Mucosa of rectum (tissue), 2 donors: ENCODE results near the gene SDE2.
"Not testable (repeated sequence)": the region's sequence is repeated elsewhere in the genome, so short reads cannot be mapped to it uniquely, and the experiment has no call there.

Source experiments
- H3K27ac ChIP-seq, 2 donors: one replicate each; pipeline ENCODE4 v1.7.0; 2013; ENCODE audit warnings: inconsistent platforms in 2 of 2, low read depth in 2 of 2, low read length in 2 of 2
- H3K27me3 ChIP-seq, 2 donors: one replicate each; pipeline ENCODE4 v1.7.0; 2013; ENCODE audit warnings: low read length in 2 of 2; ENCODE audit not compliant: control insufficient read depth in 2 of 2, insufficient read depth in 2 of 2
- H3K36me3 ChIP-seq, 2 donors: one replicate each; pipeline ENCODE4 v1.7.0; 2013; ENCODE audit warnings: low read length in 2 of 2; ENCODE audit not compliant: control insufficient read depth in 2 of 2, insufficient read depth in 2 of 2
- H3K4me1 ChIP-seq, 2 donors: one replicate each; pipeline ENCODE4 v1.7.0; 2013; ENCODE audit warnings: low read length in 2 of 2, mild to moderate bottlenecking in 1 of 2; ENCODE audit not compliant: control insufficient read depth in 2 of 2, insufficient read depth in 2 of 2
- H3K4me3 ChIP-seq, 2 donors: one replicate each; pipeline ENCODE4 v1.7.0; 2013; ENCODE audit warnings: low read length in 2 of 2
- H3K9ac ChIP-seq, 2 donors: one replicate each; pipeline ENCODE4 v1.7.0; 2013; ENCODE audit warnings: low read length in 2 of 2, low read depth in 1 of 2, mild to moderate bottlenecking in 1 of 2
- H3K9me3 ChIP-seq, 2 donors: one replicate each; pipeline ENCODE4 v1.7.0; 2013; ENCODE audit warnings: low read length in 2 of 2; ENCODE audit not compliant: control insufficient read depth in 2 of 2
- donor health status: healthy.
- donor health status: Normal muscosa, but diverticular disease.

The SDE2 gene

DNA sequence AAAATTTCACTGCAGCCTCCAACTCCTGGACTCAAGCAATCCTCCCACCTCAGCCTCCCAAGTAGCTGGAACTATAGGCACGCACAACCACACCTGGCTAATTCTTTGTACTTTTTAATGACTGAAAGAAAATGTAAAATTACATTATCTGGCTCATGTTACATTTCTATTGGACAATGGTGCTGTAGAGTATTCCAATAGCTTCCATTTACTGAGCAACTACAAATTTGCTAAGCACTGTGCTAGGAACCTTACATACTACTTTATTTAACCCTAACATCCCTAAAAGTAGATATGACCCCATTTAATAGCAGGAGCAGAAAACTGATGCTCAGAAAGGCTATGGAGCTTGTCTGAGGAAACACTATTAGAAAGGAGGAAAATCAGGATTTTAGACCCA is 19.7 kb downstream of the SDE2 start:
- Histone ChIP-seq H3K9ac (no peak overlapping the region), H3K9me3 (no peaks in the 10 kb centered on the region), H3K36me3 (peaks cover 7 to 13% of the 10 kb centered on the region in 2 donors), H3K27ac (peak overlapping the region in 1 of 2 donors; percentile 45), H3K4me3 (no peak overlapping the region), H3K27me3 (no peaks in the 10 kb centered on the region), H3K4me1 (peaks cover 7 to 14% of the 10 kb centered on the region in 2 donors)

DNA sequence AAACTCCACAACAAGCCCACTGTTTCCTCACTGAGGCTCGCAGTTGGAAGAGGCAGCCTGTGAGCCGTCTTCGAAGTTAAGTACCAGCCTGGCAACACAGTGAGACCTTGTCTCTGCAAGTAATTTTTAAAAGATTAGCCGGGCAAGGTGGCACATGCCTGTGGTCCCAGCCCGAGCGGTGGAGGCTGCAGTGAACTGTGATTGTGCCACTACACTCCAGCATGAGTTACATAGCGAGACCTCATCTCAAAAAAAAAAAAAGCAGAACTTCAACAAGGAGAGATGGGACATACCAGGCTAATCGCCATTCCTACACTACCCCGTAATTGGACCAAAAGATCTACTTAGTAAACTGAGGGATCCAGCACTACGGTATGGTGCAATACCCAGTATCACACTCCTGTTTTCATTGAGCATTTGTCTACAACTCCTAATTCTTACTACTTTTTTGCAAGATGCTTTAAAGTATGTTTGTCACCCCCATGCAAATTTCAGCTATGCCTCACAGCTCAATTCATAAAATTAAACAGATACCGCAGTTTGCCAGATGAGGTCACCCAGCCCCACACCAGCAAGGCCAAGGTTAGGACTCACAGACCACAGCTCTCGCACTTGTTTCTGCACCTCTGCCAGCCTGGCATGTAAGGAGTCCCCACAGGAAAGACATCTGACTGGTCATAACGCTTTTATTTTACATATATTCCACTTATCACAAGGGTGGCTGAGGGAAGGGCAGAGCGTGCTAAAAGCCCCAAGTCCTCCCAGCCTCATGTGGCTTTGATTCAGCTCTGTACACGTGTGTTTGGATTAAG is 21.0 kb downstream of the SDE2 start:
- no peak overlapping the region for H3K9ac ChIP-seq
- H3K27me3 ChIP-seq: no peaks in the 10 kb centered on the region
- peaks cover 7% of the 10 kb centered on the region in 2 donors for H3K36me3 ChIP-seq
- H3K4me1 ChIP-seq: peaks cover 8 to 14% of the 10 kb centered on the region in 2 donors
- no peaks in the 10 kb centered on the region for H3K9me3 ChIP-seq
- no peak overlapping the region for H3K4me3 ChIP-seq
- no peak overlapping the region for H3K27ac ChIP-seq

DNA sequence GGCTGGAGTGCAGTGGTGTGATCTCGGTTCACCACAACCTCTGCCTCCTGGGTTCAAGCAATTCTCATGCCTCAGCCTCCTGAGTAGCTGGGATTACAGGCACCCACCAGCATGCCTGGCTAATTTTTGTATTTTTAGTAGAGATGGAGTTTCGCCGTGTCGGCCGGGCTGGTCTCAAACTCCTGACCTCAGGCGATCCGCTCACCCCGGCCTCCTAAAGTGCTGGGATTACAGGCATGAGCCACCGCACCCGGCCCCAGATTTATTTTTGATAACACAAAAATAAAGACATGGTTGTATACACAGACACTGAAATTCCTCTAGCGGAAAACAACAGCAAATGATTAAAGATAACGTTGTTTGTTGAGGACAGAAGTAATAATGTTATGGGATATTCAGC is 24.0 kb downstream of the SDE2 start:
- not testable (repeated sequence) for H3K36me3 ChIP-seq, H3K27me3 ChIP-seq, H3K27ac ChIP-seq, H3K9ac ChIP-seq, H3K4me3 ChIP-seq, H3K9me3 ChIP-seq
- peaks cover 7 to 12% of the 10 kb centered on the region in 2 donors for H3K4me1 ChIP-seq

DNA sequence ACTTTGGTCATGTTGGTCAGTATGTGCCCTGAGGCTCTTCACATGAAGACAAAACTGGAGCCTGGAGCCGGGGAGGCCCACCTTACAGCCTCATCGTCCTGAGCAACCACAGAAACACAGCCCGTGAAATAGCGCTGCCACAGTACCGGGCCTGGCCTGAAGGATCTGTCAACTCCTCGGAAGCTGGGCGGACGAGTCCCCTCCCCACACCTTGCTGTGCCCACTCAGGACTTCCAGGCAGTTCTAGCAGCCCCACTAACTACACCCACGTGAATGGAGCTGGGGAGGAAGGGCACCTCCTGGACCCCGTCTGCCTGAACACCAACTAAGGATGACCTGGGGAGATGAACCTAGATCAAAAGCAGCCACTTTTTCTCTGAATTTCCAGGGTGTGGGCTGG is 24.7 kb downstream of the SDE2 start:
- Histone ChIP-seq H3K9ac (no peak overlapping the region), H3K36me3 (peaks cover 0 to under 1% of the 10 kb centered on the region in 2 donors), H3K27me3 (no peaks in the 10 kb centered on the region), H3K4me1 (peaks cover 4 to 7% of the 10 kb centered on the region in 2 donors), H3K27ac (no peak overlapping the region), H3K4me3 (no peak overlapping the region), H3K9me3 (no peaks in the 10 kb centered on the region)

DNA sequence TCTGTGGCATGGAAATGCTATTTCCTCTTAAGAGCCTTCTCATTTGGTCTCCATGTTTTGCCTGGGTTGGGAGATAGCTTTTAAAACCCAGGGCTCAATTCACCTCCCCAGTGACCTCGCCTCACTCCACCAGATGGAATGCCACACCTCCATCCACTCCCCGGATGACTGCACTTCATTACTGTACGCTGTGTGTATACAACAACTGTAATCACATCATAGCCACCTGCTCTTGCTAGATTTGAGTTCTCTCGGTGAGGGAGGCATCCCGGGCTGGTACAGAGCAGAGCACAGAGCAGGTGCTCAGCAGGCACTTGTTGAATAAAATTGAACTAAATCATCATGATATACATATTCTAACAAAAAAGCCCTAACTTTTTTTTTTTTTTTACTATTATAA is 26.0 kb downstream of the SDE2 start:
- no peak overlapping the region for H3K9ac ChIP-seq
- peaks cover 4 to 5% of the 10 kb centered on the region in 2 donors for H3K4me1 ChIP-seq
- no peaks in the 10 kb centered on the region for H3K27me3 ChIP-seq
- H3K4me3 ChIP-seq: no peak overlapping the region
- no peaks in the 10 kb centered on the region for H3K36me3 ChIP-seq
- no peaks in the 10 kb centered on the region for H3K9me3 ChIP-seq
- peak overlapping the region; percentile 65 to 67 for H3K27ac ChIP-seq

DNA sequence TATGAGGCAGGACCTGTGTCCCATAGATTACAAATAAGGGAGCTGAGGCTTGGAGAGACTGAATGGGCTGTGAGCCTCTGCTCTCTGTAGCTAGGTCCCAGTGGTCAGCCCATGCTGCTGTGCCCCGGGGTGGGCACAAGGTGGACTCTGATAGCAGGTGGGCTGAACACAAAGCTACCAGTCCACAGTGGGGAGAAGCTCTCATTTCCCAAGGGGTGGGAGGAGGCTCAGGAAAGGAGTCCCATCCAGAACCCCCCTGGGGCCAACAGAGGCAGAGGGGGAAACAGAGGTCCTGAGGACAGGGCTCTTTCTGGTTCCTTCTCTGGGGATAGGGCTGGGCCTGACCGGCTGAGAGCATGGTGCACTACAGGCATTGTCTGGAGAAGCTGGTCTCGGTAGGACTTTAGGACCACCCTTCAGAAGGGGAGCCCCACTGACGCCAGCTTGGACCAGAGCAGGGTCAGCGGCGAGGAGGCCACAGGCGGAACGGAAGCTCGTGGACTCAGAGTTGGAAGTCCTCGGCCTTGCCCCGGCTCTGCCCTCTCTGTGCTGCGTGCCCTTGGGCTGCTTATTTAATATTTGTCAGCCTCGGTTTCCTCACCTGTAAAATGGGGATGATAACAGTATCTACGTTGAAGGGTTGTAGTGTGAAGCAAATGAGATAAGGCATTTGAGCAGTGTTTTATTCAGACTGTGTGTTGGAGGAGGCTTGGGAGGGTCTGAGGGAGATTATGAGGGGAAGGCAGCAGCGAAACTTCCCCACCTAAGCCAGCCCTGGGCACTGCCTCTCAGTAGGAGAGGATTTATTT is 26.6 kb downstream of the SDE2 start:
- no peaks in the 10 kb centered on the region for H3K9me3 ChIP-seq
- H3K4me1 ChIP-seq: peaks cover 4 to 5% of the 10 kb centered on the region in 2 donors
- H3K4me3 ChIP-seq: no peak overlapping the region
- H3K36me3 ChIP-seq: no peaks in the 10 kb centered on the region
- peak overlapping the region; percentile 65 to 67 for H3K27ac ChIP-seq
- no peak overlapping the region for H3K9ac ChIP-seq
- H3K27me3 ChIP-seq: no peaks in the 10 kb centered on the region

DNA sequence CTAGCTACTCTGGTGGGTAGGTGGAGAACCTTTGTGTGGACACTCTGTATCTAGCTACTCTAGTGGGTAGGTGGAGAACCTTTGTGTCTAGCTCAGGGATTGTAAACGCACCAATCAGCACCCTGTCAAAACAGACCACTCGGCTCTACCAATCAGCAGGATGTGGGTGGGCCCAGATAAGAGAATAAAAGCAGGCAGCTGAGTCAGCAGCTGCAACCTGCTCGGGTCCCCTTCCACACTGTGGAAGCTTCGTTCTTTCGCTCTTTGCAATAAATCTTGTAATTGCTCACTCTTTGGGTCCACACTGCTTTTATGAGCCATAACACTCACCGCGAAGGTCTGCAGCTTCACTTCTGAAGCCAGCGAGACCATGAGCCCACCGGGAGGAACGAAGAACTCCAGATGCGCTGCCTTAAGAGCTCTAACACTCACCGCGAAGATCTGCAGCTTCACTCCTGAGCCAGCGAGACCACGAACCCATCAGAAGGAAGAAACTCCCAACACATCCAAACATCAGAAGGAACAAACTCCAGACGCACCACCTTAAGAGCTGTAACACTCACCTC is 28.5 kb downstream of the SDE2 start:
- not testable (repeated sequence) for H3K9ac ChIP-seq, H3K4me1 ChIP-seq, H3K4me3 ChIP-seq, H3K27me3 ChIP-seq, H3K27ac ChIP-seq, H3K9me3 ChIP-seq, H3K36me3 ChIP-seq

DNA sequence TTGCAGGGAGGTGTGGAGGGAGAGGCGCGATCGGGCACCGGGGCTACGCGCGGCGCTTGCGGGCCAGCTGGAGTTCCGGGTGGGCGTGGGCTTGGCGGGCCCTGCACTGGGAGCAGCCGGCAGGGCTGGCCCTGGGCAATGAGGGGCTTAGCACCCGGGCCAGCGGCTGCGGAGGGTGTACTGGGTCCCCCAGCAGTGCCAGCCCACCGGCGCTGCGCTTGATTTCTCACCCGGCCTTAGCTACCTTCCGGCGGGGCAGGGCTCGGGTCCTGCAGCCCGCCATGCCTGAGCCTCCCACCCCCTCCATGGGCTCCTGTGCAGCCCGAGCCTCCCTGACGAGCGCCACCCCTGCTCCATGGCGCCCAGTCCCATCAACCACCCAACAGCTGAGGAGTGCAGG is 29.4 kb downstream of the SDE2 start:
- H3K27ac ChIP-seq, H3K9me3 ChIP-seq, H3K27me3 ChIP-seq, H3K4me1 ChIP-seq, H3K9ac ChIP-seq, H3K36me3 ChIP-seq, H3K4me3 ChIP-seq: not testable (repeated sequence)

DNA sequence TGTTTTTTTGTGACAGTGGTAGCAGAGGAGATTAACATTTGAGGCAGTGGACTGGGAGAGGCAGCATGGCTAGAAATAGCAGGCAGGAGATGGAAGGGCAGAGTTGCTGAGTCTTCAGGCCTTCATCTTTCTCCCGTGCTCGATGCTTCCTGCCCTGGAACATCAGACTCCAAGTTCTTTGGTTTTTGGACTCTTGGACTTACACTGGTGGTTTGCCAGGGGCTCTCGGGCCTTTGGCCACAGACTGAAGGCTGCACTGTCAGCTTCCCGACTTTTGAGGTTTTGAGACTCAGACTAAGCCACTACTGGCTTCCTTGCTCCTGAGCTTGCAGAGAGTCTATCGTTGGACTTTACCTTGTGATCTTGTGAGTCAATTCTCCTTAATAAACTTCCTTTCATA is 33.9 kb downstream of the SDE2 start:
- Histone ChIP-seq H3K9me3 (no peaks in the 10 kb centered on the region), H3K27ac (no peak overlapping the region), H3K9ac (no peak overlapping the region), H3K36me3 (no peaks in the 10 kb centered on the region), H3K4me3 (no peak overlapping the region), H3K27me3 (no peaks in the 10 kb centered on the region), H3K4me1 (no peaks in the 10 kb centered on the region)
